HepG2 (cell line): ENCODE measurements around the gene PITPNM2. TPM values are rescaled to one million over a fixed set of nuclear protein-coding genes. Genes with fewer than 3 reads are reported as not detected.

ENCODE experiments used
- AHR ChIP-seq: IDR thresholded peaks from 2 replicates; pipeline ENCODE4 v1.6.1; 2018; ENCODE audit warnings: missing genetic modification reagents, missing compliant biosample characterization
- CAMTA2 ChIP-seq: sonication (generic); formaldehyde crosslinking; IDR thresholded peaks from 2 replicates; pipeline ENCODE4 v1.4.0; 2020; ENCODE audit warnings: mild to moderate bottlenecking, missing genetic modification reagents, borderline replicate concordance
- CBX5 ChIP-seq: sonication (generic); formaldehyde crosslinking; IDR thresholded peaks from 2 replicates; pipeline ENCODE4 v1.4.0; 2020; ENCODE audit warnings: missing genetic modification reagents, borderline replicate concordance
- CHD4 ChIP-seq: fragments of 200-600 bp; sonication (generic); IDR thresholded peaks from 2 replicates; pipeline ENCODE4 v1.7.0; 2017; ENCODE audit warnings: mild to moderate bottlenecking, low read length, borderline replicate concordance
- HNF1A ChIP-seq, 2 experiments: sonication (generic) in 1 of 2; formaldehyde crosslinking in 1 of 2; IDR thresholded peaks; 2 replicates each; pipeline versions ENCODE4 v1.4.0 to v1.6.1; 2016 to 2020; ENCODE audit warnings: borderline replicate concordance in 1 of 2, low read depth in 1 of 2, mild to moderate bottlenecking in 1 of 2, missing genetic modification reagents in 1 of 2
- IKZF1 ChIP-seq: fragments of 450-650 bp; IDR thresholded peaks from 2 replicates; pipeline ENCODE4 v1.7.1; 2016
- IRX3 ChIP-seq: sonication (generic); formaldehyde crosslinking; IDR thresholded peaks from 2 replicates; pipeline ENCODE4 v1.8.1; 2023; ENCODE audit warnings: mild to moderate bottlenecking, low read depth, missing genetic modification reagents, borderline replicate concordance
- NR2C2 ChIP-seq: sonication (generic); formaldehyde crosslinking; IDR thresholded peaks from 2 replicates; pipeline ENCODE4 v1.4.0; 2020; ENCODE audit warnings: missing genetic modification reagents, mild to moderate bottlenecking, moderate library complexity, borderline replicate concordance
- RARA ChIP-seq: IDR thresholded peaks from 2 replicates; pipeline ENCODE4 v1.6.1; 2016; ENCODE audit warnings: missing genetic modification reagents, missing compliant biosample characterization
- RBM22 ChIP-seq: fragments of 200-400 bp; formaldehyde crosslinking; optimal IDR thresholded peaks from 2 replicates; pipeline ENCODE3; 2017; ENCODE audit warnings: mild to moderate bottlenecking, low read length, moderate library complexity
- RELA ChIP-seq: sonication (generic); formaldehyde crosslinking; IDR thresholded peaks from 2 replicates; pipeline ENCODE4 v1.4.0; 2020; ENCODE audit warnings: missing genetic modification reagents
- RORA ChIP-seq: sonication (generic); formaldehyde crosslinking; IDR thresholded peaks from 2 replicates; pipeline ENCODE4 v1.5.0; 2020; ENCODE audit warnings: mild to moderate bottlenecking, missing genetic modification reagents, moderate library complexity
- SMARCC2 ChIP-seq: fragments of 450-650 bp; IDR thresholded peaks from 2 replicates; pipeline ENCODE4 v1.6.1; 2017; ENCODE audit warnings: antibody characterized with exemption, mild to moderate bottlenecking
- SMYD3 ChIP-seq: sonication (generic); formaldehyde crosslinking; IDR thresholded peaks from 2 replicates; pipeline ENCODE4 v1.8.1; 2023; ENCODE audit warnings: mild to moderate bottlenecking, missing genetic modification reagents
- TSC22D2 ChIP-seq: sonication (generic); formaldehyde crosslinking; IDR thresholded peaks from 2 replicates; pipeline ENCODE4 v1.5.1; 2020; ENCODE audit warnings: missing genetic modification reagents, mild to moderate bottlenecking, borderline replicate concordance
- ZNF407 ChIP-seq: sonication (generic); formaldehyde crosslinking; IDR thresholded peaks from one replicate; pipeline ENCODE4 v1.5.1; 2020; ENCODE audit warnings: mild to moderate bottlenecking, missing genetic modification reagents; ENCODE audit errors: not compliant biosample characterization
- ZNF432 ChIP-seq: sonication (generic); formaldehyde crosslinking; IDR thresholded peaks from 2 replicates; pipeline ENCODE4 v1.5.0; 2020; ENCODE audit warnings: missing genetic modification reagents, mild to moderate bottlenecking, borderline replicate concordance
- ZNF83 ChIP-seq: sonication (generic); formaldehyde crosslinking; IDR thresholded peaks from 2 replicates; pipeline ENCODE4 v1.4.0; 2020; ENCODE audit warnings: missing genetic modification reagents, mild to moderate bottlenecking, borderline replicate concordance
- polyA plus RNA-seq, 8 experiments: library from polyadenylated mRNA; depleted of rRNA in 3 of 8; stranded (reverse) in 7 of 8; unstranded in 1 of 8; fragments of >200 nt; fragmentation: Illumina TruSeq in 4 of 8; extraction: Trizol in 4 of 8; gene quantifications; 2 replicates each; pipeline versions ENCODE4 v1.2.1 to v1.2.3, GENCODE V29; 2011 to 2016; ENCODE audit warnings: low read depth in 4 of 8, missing spikeins in 1 of 8, mixed read lengths in 1 of 8; ENCODE audit not compliant: insufficient read depth in 1 of 8
- total RNA-seq, 5 experiments: library from RNA; depleted of rRNA; stranded (reverse); fragments of >200 nt; fragmentation: Illumina TruSeq; extraction: Trizol; gene quantifications; 2 replicates each; pipeline ENCODE4 v1.2.3, GENCODE V29; 2016; ENCODE audit warnings: low read depth in 1 of 5

Gene PITPNM2
- total and polyA plus RNA-seq, 2 of the 13 experiments (the other 11 are each of a cell fraction or from before 2014, with no cell fraction given) = 4.2 to 5.3 TPM

GRCh38 chr12:123139926-123140675 is 10.8 kb downstream of the PITPNM2 start (continued):
- TF ChIP-seq CBX5 (CRISPR knock-in tag) = no peak
- TF ChIP-seq IKZF1 = no peak
- no peak for TF ChIP-seq TSC22D2 (CRISPR knock-in tag)
- no peak for TF ChIP-seq CAMTA2
- peak; percentile 26; the same call in 1 of the 2 replicates for TF ChIP-seq RARA (CRISPR knock-in tag)
- TF ChIP-seq SMYD3 (CRISPR knock-in tag) = no peak
- TF ChIP-seq CHD4 = no peak
- TF ChIP-seq RELA = no peak
- TF ChIP-seq NR2C2 = no peak
- no peak for TF ChIP-seq RORA
- TF ChIP-seq RBM22 = no peak
- no peak for TF ChIP-seq IRX3
- no peak for TF ChIP-seq SMARCC2
- no peak for TF ChIP-seq ZNF83
- no peak for TF ChIP-seq HNF1A (IDR thresholded peaks at IDR 0.05; ENCODE audit: low read depth)
- no peak for TF ChIP-seq HNF1A (CRISPR knock-in tag; IDR thresholded peaks at IDR 0.05; ENCODE audit: borderline replicate concordance)
- TF ChIP-seq AHR (CRISPR knock-in tag) = no peak
- no peak for TF ChIP-seq ZNF432 (CRISPR knock-in tag)
- no peak for TF ChIP-seq ZNF407 (CRISPR knock-in tag)
